HFF-Myc (cell line): ENCODE measurements around the gene CASKIN1.

Source experiments
- DNase-seq: peaks from one replicate; pipeline ENCODE4 v3.0.0-alpha.2; 2011; ENCODE audit warnings: low read depth; ENCODE audit errors: extremely low read depth
- H3K4me3 ChIP-seq: replicated peaks from 2 replicates; pipeline ENCODE4 v1.5.1; 2011; ENCODE audit warnings: low read depth, mild to moderate bottlenecking, control low read depth, low read length
- CTCF ChIP-seq: IDR thresholded peaks from 2 replicates; pipeline ENCODE4 v1.5.1; 2012; ENCODE audit warnings: mild to moderate bottlenecking, low read depth, low read length, control low read depth; ENCODE audit errors: missing control alignments

The CASKIN1 gene

GRCh38 chr16:2161911-2162310 is 34.5 kb downstream of the CASKIN1 start:
- H3K4me3 ChIP-seq: no peak overlapping the region
- DNase-seq: no peak
- TF ChIP-seq CTCF: no peak

GRCh38 chr16:2160915-2161551 is 35.4 kb downstream of the CASKIN1 start:
- DNase-seq: no peak
- no peak for TF ChIP-seq CTCF
- no peak overlapping the region for H3K4me3 ChIP-seq

- no peak for DNase-seq
- no peak for TF ChIP-seq CTCF
- H3K4me3 ChIP-seq: peak overlapping the region; percentile 7; the same call in 1 of the 2 replicates
Observed at GRCh38 chr16:2159175-2159838, 37.1 kb downstream of the CASKIN1 start.

GRCh38 chr16:2158262-2158638 is 38.2 kb downstream of the CASKIN1 start:
- no peak for DNase-seq
- no peak for TF ChIP-seq CTCF
- 0 out of 2 replicates have a peak overlapping the region, but pooled peaks have one; percentile 7 for H3K4me3 ChIP-seq

- DNase-seq: no peak
- H3K4me3 ChIP-seq: peak overlapping the region; percentile 79
- TF ChIP-seq CTCF: no peak
Observed at GRCh38 chr16:2157480-2158261, 38.7 kb downstream of the CASKIN1 start.

- DNase-seq: no peak
Observed at GRCh38 chr16:2156849-2157224, 39.6 kb downstream of the CASKIN1 start.

More at GRCh38 chr16:2156849-2157224, 39.6 kb downstream of the CASKIN1 start:
- peak overlapping the region; percentile 79 for H3K4me3 ChIP-seq
- TF ChIP-seq CTCF: no peak
